Activated T-cell treated with anti-CD3 and anti-CD28 coated beads, Interleukin-2, amount 50 U/mL, for 4 hours (primary cell): ENCODE measurements around the gene SH3PXD2A. TPM values are rescaled to one million over a fixed set of nuclear protein-coding genes. Genes with fewer than 3 reads are reported as not detected.

Experiments
- ATAC-seq, 2 donors: fragments of 200-7000 bp; cut with Tn5 transposase; one replicate each; pipeline ENCODE4 v1.10.0; 2021
- DNase-seq: peaks from one replicate; pipeline ENCODE4 v3.0.0-alpha.2; 2020
- H3K27me3 Mint-ChIP-seq: one replicate; pipeline ENCODE4 v1.8.0; 2021; ENCODE audit warnings: low read depth, mixed read lengths
- H3K36me3 Mint-ChIP-seq: one replicate; pipeline ENCODE4 v1.8.0; 2022; ENCODE audit warnings: mixed read lengths; ENCODE audit not compliant: insufficient read depth
- H3K4me1 Mint-ChIP-seq: one replicate; pipeline ENCODE4 v1.8.0; 2021; ENCODE audit warnings: low read depth, mixed read lengths
- H3K4me3 Mint-ChIP-seq: one replicate; pipeline ENCODE4 v1.8.0; 2021; ENCODE audit warnings: mild to moderate bottlenecking, moderate library complexity, mixed read lengths
- H3K9me3 Mint-ChIP-seq: one replicate; pipeline ENCODE4 v1.8.0; 2021; ENCODE audit warnings: mixed read lengths
- total RNA-seq, 3 donors: library from RNA; stranded (reverse); gene quantifications; one replicate each; pipeline ENCODE4 v1.2.1, GENCODE V29; 2021

SH3PXD2A gene
- total RNA-seq, 3 donors from 2014 or later, result 2.4 to 2.8 (median 2.4) TPM

DNA sequence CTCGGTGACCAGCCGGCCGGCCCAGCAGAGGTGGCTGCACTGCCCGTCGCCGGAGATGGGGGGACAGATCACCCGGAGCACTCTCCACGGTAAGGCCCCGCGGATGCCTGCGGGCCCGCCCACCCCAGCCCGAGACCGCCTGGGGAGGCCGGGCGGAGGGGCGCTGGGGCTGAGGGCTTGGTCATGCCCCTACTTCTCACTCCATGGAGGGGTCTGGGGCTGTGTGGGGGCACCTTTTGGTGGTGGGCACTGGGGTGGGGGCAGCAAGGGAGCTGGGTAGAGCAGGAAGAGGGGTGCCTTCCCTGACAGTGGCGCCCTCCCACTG is 300.1 kb downstream of the SH3PXD2A start:
- H3K36me3 Mint-ChIP-seq, result no peaks in the 10 kb centered on the region
- peak; percentile 29 to 36 for ATAC-seq
- no peak for DNase-seq
- peak overlapping the region; percentile 33 for H3K4me3 Mint-ChIP-seq
- no peaks in the 10 kb centered on the region for H3K9me3 Mint-ChIP-seq
- H3K27me3 Mint-ChIP-seq, result peaks cover 30% of the 10 kb centered on the region
- peaks cover 17% of the 10 kb centered on the region for H3K4me1 Mint-ChIP-seq

GRCh38 chr10:103554488-103555324 is 300.7 kb downstream of the SH3PXD2A start:
- H3K4me3 Mint-ChIP-seq, result peak overlapping the region; percentile 63
- H3K36me3 Mint-ChIP-seq, result no peaks in the 10 kb centered on the region
- H3K9me3 Mint-ChIP-seq, result no peaks in the 10 kb centered on the region
- H3K27me3 Mint-ChIP-seq, result peaks cover 26% of the 10 kb centered on the region
- peaks cover 17% of the 10 kb centered on the region for H3K4me1 Mint-ChIP-seq
- no peak for DNase-seq
- peak; percentile 60 to 66 for ATAC-seq

DNA sequence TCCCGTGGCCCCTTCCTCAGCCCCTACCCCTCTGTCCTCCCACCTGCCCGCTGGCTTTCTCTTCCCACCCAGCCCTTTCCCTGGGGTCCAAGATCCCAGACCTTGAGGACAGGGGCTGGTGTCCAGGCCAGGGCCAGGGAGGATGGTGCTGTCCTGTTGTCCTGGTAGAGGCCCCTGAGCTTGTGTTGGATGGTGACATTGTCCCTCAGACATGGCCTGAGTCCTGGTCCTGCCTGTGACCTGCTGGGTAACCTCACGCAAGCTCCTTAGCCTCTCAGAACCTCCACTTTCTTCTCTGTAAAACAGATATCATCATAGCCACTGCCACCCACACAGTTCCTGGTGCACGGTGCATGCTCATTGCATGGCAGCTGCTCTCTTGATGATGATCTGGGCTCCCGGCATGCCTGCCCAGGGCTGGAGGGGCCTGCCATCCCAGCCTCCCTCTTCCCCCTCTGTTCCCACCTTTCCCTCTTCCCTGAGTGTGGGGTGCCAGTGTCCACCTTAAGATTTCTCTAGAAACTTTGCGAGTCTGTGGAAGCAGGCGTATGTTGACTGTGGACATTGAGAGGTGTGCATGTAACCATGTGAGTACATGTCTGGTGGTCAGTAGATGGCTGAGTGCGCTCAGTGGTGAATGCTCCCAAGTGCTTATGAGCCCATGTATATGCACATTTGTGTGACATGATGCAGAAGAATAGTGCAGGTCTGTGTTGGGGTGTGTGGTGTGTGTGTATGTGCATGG is 301.5 kb downstream of the SH3PXD2A start:
- Mint-ChIP-seq H3K4me1 (peaks cover 17% of the 10 kb centered on the region), H3K9me3 (no peaks in the 10 kb centered on the region), H3K4me3 (peak overlapping the region; percentile 63), H3K36me3 (no peaks in the 10 kb centered on the region), H3K27me3 (peaks cover 20% of the 10 kb centered on the region)
- no peak for DNase-seq
- ATAC-seq, result peak; percentile 62 to 72

GRCh38 chr10:103552856-103553742 is 302.3 kb downstream of the SH3PXD2A start:
- Mint-ChIP-seq H3K27me3 (peaks cover 17% of the 10 kb centered on the region), H3K4me3 (no peak overlapping the region), H3K36me3 (no peaks in the 10 kb centered on the region), H3K9me3 (no peaks in the 10 kb centered on the region), H3K4me1 (peaks cover 17% of the 10 kb centered on the region)
- ATAC-seq, result no peak
- no peak for DNase-seq

- DNase-seq (no peak), ATAC-seq (no peak)
- Mint-ChIP-seq H3K27me3 (peaks cover 17% of the 10 kb centered on the region), H3K4me1 (peaks cover 17% of the 10 kb centered on the region), H3K9me3 (no peaks in the 10 kb centered on the region), H3K4me3 (no peak overlapping the region), H3K36me3 (no peaks in the 10 kb centered on the region)
Measured at GRCh38 chr10:103551619-103552602, 303.5 kb downstream of the SH3PXD2A start.

DNA sequence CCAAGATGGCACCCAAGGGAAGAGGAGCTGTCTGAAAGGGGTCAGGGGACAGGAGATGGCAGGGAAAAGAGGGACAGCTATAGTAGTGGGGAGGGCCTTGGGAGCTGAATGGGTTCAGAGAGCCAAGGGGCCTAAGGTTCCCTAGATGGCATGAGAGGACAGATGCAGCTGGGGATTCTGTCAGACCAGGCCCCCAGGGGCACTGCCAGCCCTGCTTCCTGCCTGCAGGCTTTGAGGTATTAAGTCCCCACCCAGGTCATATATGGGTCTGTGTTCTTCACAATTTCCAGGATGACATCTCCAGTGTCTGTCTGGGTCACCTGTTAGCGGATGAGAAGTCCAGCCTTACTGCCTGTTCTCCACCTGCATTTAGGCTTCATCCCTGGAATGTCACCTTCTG is 305.1 kb downstream of the SH3PXD2A start:
- DNase-seq, result no peak

GRCh38 chr10:103549349-103549685 is 306.1 kb downstream of the SH3PXD2A start:
- Mint-ChIP-seq H3K4me3 (no peak overlapping the region), H3K27me3 (peaks cover 4% of the 10 kb centered on the region)

More for the DNA sequence above, 305.1 kb downstream of the SH3PXD2A start:
- ATAC-seq, result no peak
- Mint-ChIP-seq H3K4me1 (peaks cover 13% of the 10 kb centered on the region), H3K9me3 (no peaks in the 10 kb centered on the region), H3K36me3 (no peaks in the 10 kb centered on the region), H3K27me3 (peaks cover 10% of the 10 kb centered on the region), H3K4me3 (no peak overlapping the region)

GRCh38 chr10:103548581-103549348 is 306.6 kb downstream of the SH3PXD2A start:
- no peaks in the 10 kb centered on the region for H3K36me3 Mint-ChIP-seq
- peaks cover 2% of the 10 kb centered on the region for H3K4me1 Mint-ChIP-seq
- ATAC-seq, result no peak
- H3K4me3 Mint-ChIP-seq, result no peak overlapping the region
- no peak for DNase-seq
- no peaks in the 10 kb centered on the region for H3K27me3 Mint-ChIP-seq
- H3K9me3 Mint-ChIP-seq, result no peaks in the 10 kb centered on the region

More at GRCh38 chr10:103549349-103549685, 306.1 kb downstream of the SH3PXD2A start:
- ATAC-seq (no peak), DNase-seq (no peak)
- H3K4me1 Mint-ChIP-seq, result peaks cover 7% of the 10 kb centered on the region
- H3K36me3 Mint-ChIP-seq, result no peaks in the 10 kb centered on the region
- H3K9me3 Mint-ChIP-seq, result no peaks in the 10 kb centered on the region

DNA sequence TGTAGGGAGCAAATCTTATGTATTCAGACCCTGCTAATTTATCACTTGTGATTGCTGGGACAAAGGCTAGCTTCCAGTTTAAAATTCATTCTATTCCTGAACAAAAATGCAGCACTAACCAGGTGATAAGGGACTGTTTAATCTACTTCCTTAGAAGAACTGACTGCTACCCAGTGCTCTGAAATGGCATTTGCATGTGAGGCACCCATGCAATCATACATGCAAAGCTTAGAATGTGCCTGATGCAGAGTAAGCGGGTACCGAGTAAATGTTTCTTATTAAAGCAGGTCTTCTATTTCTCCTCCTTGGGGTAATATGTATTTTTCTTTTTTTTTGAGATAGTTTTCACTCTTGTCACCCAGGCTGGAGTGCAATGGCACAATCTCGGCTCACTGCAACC is 307.4 kb downstream of the SH3PXD2A start:
- H3K4me3 Mint-ChIP-seq, result no peak overlapping the region
- H3K9me3 Mint-ChIP-seq, result no peaks in the 10 kb centered on the region

GRCh38 chr10:103547391-103547946 is 307.9 kb downstream of the SH3PXD2A start:
- Mint-ChIP-seq H3K9me3 (no peaks in the 10 kb centered on the region), H3K4me3 (no peak overlapping the region), H3K4me1 (peaks cover 10% of the 10 kb centered on the region), H3K27me3 (no peaks in the 10 kb centered on the region), H3K36me3 (no peaks in the 10 kb centered on the region)
- DNase-seq, result no peak
- no peak for ATAC-seq

More for the DNA sequence above, 307.4 kb downstream of the SH3PXD2A start:
- DNase-seq (no peak), ATAC-seq (no peak)
- no peaks in the 10 kb centered on the region for H3K27me3 Mint-ChIP-seq
- H3K36me3 Mint-ChIP-seq, result no peaks in the 10 kb centered on the region
- peaks cover 5% of the 10 kb centered on the region for H3K4me1 Mint-ChIP-seq

DNA sequence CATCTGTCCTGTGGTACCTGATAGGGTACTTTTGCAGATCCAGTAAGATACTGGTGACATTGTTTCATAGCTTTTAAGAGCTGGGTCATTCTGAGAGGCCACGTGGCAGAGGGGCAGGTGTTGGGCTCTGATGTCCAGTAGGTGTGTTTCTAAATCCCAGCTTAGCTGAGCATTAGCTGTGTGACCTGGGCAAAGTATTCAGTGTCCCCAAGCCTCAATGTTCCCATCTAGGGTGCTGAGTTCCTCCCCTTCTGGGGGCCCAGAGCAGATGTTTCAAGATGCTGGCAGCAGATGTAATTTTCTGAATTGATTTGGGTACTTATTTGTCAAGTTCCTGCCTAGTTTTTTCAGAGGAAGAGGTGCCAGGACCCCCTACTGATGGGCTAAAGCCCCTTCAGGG is 309.0 kb downstream of the SH3PXD2A start:
- Mint-ChIP-seq H3K4me3 (no peak overlapping the region), H3K4me1 (peaks cover 11% of the 10 kb centered on the region), H3K9me3 (no peaks in the 10 kb centered on the region), H3K36me3 (no peaks in the 10 kb centered on the region), H3K27me3 (no peaks in the 10 kb centered on the region)
- ATAC-seq (no peak), DNase-seq (no peak)

DNA sequence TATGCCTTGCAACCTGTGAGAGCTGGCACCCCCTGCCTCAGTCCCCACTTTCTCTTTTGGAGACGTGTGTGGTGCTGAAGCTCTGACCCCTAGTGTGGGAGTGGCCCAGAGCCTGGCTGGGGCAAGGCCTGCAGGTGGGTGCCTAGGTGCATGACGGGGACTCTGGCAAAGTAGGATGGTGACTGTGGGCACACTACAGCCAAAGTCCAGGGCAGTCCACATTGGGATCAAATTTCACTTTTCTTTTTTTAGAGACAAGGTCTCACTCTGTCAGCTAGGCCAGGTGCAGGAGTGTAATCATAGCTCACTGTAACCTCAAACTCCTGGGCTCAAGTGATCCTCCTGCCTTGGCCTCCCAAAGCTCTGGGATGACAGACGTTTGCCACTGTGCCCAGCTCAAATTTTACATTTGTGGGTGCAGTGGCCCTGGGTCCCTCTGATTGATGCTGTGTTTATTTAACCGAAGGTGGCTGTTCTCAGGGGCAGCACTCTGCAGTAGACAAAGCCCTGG is 309.6 kb downstream of the SH3PXD2A start:
- Mint-ChIP-seq H3K4me1 (peaks cover 11% of the 10 kb centered on the region), H3K27me3 (peaks cover 2% of the 10 kb centered on the region), H3K9me3 (no peaks in the 10 kb centered on the region), H3K4me3 (no peak overlapping the region), H3K36me3 (no peaks in the 10 kb centered on the region)
- ATAC-seq (no peak), DNase-seq (no peak)
